Activated B cell treated with CpG ODN at 0.5 μM for 24 hours (primary cell): ENCODE results near the gene RBMXL3. TPM values are rescaled to one million over a fixed set of nuclear protein-coding genes. Genes with fewer than 3 reads are reported as not detected.

ENCODE experiments used
- ATAC-seq: fragments of 200-7000 bp; cut with Tn5 transposase; one replicate; pipeline ENCODE4 v1.10.0; 2021; ENCODE audit warnings: low read depth, mild to moderate bottlenecking, moderate library complexity
- CTCF ChIA-PET: fragments of 350-600 bp; sonication (Branson Sonifier 250); formaldehyde crosslinking; loops from one replicate; lab custom pipeline; 2021; ENCODE audit warnings: antibody characterized with exemption; lab: Charles Lee
- POLR2A ChIA-PET: fragments of 350-600 bp; sonication (Branson Sonifier 250); formaldehyde crosslinking; loops from one replicate; lab custom pipeline; 2021; ENCODE audit warnings: antibody characterized with exemption; lab: Charles Lee
- DNase-seq: peaks from one replicate; pipeline ENCODE4 v3.0.0; 2022
- H3K27ac Mint-ChIP-seq: one replicate; pipeline ENCODE4 v1.8.0; 2020; ENCODE audit warnings: mixed read lengths
- H3K27me3 Mint-ChIP-seq: one replicate; pipeline ENCODE4 v1.8.0; 2021; ENCODE audit warnings: mixed read lengths
- H3K36me3 Mint-ChIP-seq: one replicate; pipeline ENCODE4 v1.8.0; 2021; ENCODE audit warnings: low read depth, mixed read lengths
- H3K4me1 Mint-ChIP-seq: one replicate; pipeline ENCODE4 v1.8.0; 2021; ENCODE audit warnings: mixed read lengths
- H3K4me3 Mint-ChIP-seq: one replicate; pipeline ENCODE4 v1.8.0; 2020; ENCODE audit warnings: mild to moderate bottlenecking, mixed read lengths
- H3K9me3 Mint-ChIP-seq: one replicate; pipeline ENCODE4 v1.8.0; 2020; ENCODE audit warnings: mixed read lengths
- intact Hi-C: fragments of 100-400 bp; cut with micrococcal nuclease; formaldehyde crosslinking; loops from one replicate; pipeline ENCODE4 v1.15.1; 2024
- total RNA-seq: library from RNA; stranded (reverse); gene quantifications from 2 replicates; pipeline ENCODE4 v1.2.3, GENCODE V29; 2022
- TF ChIP-seq, protein P1 (sequence below): fragments of 200-600 bp; IDR thresholded peaks from one replicate; pipeline ENCODE4 v1.8.0; 2022; ENCODE audit warnings: antibody characterized with exemption, mild to moderate bottlenecking

Gene RBMXL3
- total RNA-seq, 1 donor from 2014 or later, result not detected

DNA sequence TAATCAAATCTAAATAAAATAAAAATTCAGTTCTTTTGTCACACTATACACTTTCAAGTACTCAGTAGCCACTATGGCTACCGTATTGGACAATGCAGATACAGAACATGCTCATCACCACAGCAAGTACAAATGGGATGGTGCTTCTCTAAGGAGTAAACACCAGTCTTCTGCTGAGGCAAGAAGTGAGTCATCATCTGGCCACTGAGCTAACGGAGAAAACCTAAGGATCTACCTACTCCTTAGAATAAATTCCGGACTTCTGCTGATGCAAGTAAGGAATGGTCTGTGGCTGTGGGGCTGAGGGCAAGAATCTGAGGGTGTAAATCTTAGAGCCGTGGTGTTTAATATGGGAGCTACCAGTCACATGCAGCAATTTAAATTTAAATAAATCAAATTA, 11.3 kb upstream of the RBMXL3 start:
- Mint-ChIP-seq H3K36me3 (no peaks in the 10 kb centered on the region), H3K4me1 (no peaks in the 10 kb centered on the region), H3K4me3 (no peak overlapping the region), H3K27me3 (no peaks in the 10 kb centered on the region), H3K27ac (no peak overlapping the region), H3K9me3 (no peaks in the 10 kb centered on the region)
- DNase-seq, result no peak
- ChIA-PET CTCF (no interaction called here), POLR2A (no interaction called here)
- ATAC-seq, result no peak
- intact Hi-C loops, result no loop called here
- TF ChIP-seq, protein P1, sequence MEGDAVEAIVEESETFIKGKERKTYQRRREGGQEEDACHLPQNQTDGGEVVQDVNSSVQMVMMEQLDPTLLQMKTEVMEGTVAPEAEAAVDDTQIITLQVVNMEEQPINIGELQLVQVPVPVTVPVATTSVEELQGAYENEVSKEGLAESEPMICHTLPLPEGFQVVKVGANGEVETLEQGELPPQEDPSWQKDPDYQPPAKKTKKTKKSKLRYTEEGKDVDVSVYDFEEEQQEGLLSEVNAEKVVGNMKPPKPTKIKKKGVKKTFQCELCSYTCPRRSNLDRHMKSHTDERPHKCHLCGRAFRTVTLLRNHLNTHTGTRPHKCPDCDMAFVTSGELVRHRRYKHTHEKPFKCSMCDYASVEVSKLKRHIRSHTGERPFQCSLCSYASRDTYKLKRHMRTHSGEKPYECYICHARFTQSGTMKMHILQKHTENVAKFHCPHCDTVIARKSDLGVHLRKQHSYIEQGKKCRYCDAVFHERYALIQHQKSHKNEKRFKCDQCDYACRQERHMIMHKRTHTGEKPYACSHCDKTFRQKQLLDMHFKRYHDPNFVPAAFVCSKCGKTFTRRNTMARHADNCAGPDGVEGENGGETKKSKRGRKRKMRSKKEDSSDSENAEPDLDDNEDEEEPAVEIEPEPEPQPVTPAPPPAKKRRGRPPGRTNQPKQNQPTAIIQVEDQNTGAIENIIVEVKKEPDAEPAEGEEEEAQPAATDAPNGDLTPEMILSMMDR, result no peak

GRCh38 chrX:115178473-115178872, 10.7 kb upstream of the RBMXL3 start:
- Mint-ChIP-seq H3K36me3 (no peaks in the 10 kb centered on the region), H3K4me1 (no peaks in the 10 kb centered on the region), H3K9me3 (no peaks in the 10 kb centered on the region), H3K27me3 (no peaks in the 10 kb centered on the region), H3K4me3 (no peak overlapping the region), H3K27ac (no peak overlapping the region)
- intact Hi-C loops, result no loop called here
- ChIA-PET CTCF (no interaction called here), POLR2A (no interaction called here)
- TF ChIP-seq, protein P1, result no peak
- no peak for DNase-seq
- ATAC-seq, result no peak

GRCh38 chrX:115183980-115184379, 5.2 kb upstream of the RBMXL3 start:
- Mint-ChIP-seq H3K27ac (no peak overlapping the region), H3K9me3 (no peaks in the 10 kb centered on the region), H3K27me3 (no peaks in the 10 kb centered on the region), H3K4me1 (no peaks in the 10 kb centered on the region), H3K36me3 (no peaks in the 10 kb centered on the region), H3K4me3 (no peak overlapping the region)
- DNase-seq, result no peak
- intact Hi-C loops, result no loop called here
- no peak for ATAC-seq
- TF ChIP-seq, protein P1, result no peak
- CTCF ChIA-PET, result no interaction called here
- POLR2A ChIA-PET, result no interaction called here

DNA sequence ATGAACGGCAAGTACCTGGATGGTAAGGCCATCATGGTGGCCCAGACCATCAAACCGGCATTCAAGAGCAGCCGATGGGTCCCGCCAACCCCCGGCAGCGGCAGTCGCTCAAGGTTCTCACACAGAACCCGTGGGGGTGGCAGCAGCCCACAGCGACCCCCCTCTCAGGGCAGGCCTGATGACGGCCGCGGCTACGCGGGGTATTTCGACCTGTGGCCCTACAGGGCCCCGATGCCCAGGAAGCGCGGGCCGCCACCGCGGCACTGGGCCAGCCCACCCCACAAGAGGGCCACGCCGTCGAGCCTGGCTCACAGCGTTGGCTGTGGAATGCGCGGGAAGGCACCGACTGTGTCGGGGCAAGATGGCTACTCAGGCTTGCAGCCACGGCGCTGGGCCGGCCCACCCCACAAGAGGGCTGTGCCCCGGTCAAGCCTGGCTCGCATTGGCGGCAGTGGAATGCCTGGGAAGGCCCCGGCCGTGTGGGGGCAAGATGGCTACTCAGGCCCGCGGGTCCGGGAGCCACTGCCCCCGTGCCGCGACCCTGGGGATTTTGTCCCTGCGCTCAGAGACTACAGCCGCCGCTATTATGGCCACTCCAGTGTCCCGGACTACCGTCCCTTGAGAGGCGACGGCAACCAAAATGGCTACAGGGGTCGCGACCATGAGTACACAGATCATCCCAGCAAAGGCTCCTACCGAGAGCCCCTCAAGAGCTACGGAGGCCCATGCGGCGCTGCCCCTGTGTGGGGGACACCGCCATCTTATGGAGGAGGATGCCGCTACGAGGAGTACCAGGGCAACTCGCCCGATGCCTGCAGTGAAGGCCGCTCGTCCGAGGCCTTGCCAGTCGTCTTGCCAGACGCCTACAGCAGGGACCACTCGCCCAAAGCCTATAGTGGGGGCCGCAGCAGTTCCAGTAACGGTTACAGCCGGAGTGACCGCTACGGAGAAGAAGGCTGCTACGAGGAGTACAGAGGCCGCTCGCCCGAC, 731 bp downstream of the RBMXL3 start:
- H3K27ac Mint-ChIP-seq, result no peak overlapping the region
- ChIA-PET POLR2A (no interaction called here), CTCF (no interaction called here)
- ATAC-seq (no peak), DNase-seq (no peak)
- H3K27me3 Mint-ChIP-seq, result no peaks in the 10 kb centered on the region
- H3K4me1 Mint-ChIP-seq, result no peaks in the 10 kb centered on the region
- H3K4me3 Mint-ChIP-seq, result no peak overlapping the region
- H3K9me3 Mint-ChIP-seq, result no peaks in the 10 kb centered on the region
- TF ChIP-seq, protein P1, result no peak
- no peaks in the 10 kb centered on the region for H3K36me3 Mint-ChIP-seq
- intact Hi-C loops, result no loop called here

DNA sequence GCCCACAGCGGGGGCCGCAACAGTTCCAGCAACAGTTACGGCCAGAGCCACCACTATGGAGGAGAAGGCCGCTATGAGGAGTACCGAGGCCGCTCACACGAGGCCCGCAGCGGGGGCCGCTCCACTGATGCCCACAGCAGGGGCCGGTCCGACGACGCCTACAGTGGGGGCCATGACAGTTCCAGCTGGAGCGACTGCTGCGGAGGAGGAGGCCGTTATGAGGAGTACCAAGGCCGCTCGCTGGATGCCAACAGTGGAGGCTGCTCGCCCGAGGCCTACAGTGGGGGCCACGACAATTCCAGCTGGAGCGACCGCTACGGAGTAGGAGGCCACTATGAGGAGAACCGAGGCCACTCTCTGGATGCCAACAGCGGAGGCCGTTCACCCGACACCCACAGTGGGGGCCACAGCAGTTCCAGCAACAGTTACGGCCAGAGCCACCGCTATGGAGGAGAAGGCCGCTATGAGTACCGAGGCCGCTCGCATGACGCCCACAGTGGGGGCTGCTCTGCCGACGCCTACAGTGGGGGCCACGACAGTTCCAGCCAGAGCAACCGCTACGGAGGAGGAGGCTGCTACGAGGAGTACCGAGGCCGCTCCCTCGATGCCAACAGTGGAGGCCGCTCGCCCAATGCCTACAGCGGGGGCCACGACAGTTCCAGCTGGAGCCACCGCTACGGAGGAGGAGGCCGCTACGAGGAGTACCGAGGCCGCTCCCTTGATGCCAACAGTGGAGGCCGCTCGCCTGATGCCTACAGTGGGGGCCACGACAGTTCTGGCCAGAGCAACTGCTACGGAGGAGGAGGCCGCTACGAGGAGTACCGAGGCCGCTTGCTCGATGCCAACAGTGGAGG, 1.7 kb downstream of the RBMXL3 start:
- POLR2A ChIA-PET, result no interaction called here
- no peak overlapping the region for H3K27ac Mint-ChIP-seq
- CTCF ChIA-PET, result no interaction called here
- no peaks in the 10 kb centered on the region for H3K4me1 Mint-ChIP-seq
- no peaks in the 10 kb centered on the region for H3K9me3 Mint-ChIP-seq
- H3K36me3 Mint-ChIP-seq, result no peaks in the 10 kb centered on the region
- H3K4me3 Mint-ChIP-seq, result no peak overlapping the region
- no peak for DNase-seq
- no peak for ATAC-seq
- intact Hi-C loops, result no loop called here
- H3K27me3 Mint-ChIP-seq, result no peaks in the 10 kb centered on the region
- TF ChIP-seq, protein P1, result no peak
